Neural progenitor cell (in vitro differentiated cells): Measurements from ENCODE around the gene BCAT1.

Experiments used
- CTCF ChIP-seq: fragments of 200-600 bp; sonication (generic); IDR thresholded peaks from 2 replicates; pipeline ENCODE4 v1.5.1; 2017; ENCODE audit warnings: antibody characterized with exemption, mild to moderate bottlenecking
- EZH2 ChIP-seq: fragments of 200-600 bp; sonication (generic); IDR thresholded peaks from 2 replicates; pipeline ENCODE4 v1.6.1; 2017; ENCODE audit warnings: antibody characterized with exemption, mild to moderate bottlenecking, moderate library complexity

GRCh38 chr12:24768415-24768814 is 180.5 kb downstream of the BCAT1 start:
- TF ChIP-seq EZH2 (no peak), CTCF (no peak)
